ENCODE results near the gene TBC1D10A.

DNA sequence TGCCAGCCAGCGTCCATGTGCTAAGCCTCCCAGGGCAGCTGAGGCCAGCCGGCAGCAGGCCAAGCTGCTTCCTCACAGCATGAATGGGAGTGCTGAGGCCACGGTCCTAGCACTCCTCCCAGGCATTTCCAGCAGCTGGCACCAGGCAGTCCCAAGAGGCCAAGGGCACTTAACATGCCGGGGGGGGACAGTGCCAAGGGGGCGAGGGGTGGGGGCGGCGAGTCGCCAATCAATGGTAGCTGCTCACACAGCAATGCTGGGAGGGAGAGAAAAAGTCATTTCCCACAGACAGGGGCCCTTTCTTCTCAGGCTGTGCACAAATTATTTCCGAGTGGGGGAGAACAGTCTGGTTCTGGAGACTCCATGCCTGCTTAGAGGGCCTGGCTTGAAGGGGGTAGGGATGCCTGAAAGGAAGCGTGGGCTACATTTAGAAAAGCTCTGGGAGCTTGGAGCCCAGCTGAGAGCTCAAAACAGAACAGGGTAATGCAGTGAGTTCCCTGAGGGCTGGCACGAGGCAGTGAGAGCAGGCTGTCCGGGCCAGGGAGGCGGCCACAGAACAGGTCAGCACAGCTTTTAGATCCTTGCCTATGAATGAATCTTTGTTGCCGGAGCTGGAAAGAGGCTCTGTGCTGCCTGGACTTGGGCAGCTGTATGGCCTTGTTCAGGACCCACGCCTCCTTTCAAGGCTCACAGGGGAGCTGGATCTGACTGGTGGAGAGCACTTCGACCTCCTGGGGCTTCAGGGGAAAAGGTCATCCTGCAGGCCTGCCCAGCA lies 14.4 kb upstream of the TBC1D10A start:
- TF ChIP-seq, protein P1, sequence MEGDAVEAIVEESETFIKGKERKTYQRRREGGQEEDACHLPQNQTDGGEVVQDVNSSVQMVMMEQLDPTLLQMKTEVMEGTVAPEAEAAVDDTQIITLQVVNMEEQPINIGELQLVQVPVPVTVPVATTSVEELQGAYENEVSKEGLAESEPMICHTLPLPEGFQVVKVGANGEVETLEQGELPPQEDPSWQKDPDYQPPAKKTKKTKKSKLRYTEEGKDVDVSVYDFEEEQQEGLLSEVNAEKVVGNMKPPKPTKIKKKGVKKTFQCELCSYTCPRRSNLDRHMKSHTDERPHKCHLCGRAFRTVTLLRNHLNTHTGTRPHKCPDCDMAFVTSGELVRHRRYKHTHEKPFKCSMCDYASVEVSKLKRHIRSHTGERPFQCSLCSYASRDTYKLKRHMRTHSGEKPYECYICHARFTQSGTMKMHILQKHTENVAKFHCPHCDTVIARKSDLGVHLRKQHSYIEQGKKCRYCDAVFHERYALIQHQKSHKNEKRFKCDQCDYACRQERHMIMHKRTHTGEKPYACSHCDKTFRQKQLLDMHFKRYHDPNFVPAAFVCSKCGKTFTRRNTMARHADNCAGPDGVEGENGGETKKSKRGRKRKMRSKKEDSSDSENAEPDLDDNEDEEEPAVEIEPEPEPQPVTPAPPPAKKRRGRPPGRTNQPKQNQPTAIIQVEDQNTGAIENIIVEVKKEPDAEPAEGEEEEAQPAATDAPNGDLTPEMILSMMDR (conservative IDR thresholded peaks at IDR 0.05 in 1 of 2, IDR thresholded peaks at IDR 0.05 in 1 of 2; ENCODE audit: extremely low read depth in 1 of 2, insufficient read depth in 1 of 2, low read depth in 1 of 2, low read length in 2 of 2): no peak
- TF ChIP-seq EZH2 (IDR thresholded peaks at IDR 0.05; ENCODE audit: borderline replicate concordance, low read length): no peak

Data from mammary epithelial cell (primary cell).